Measurements from ENCODE around the gene NEMP1. TPM values are rescaled to one million over a fixed set of nuclear protein-coding genes. Genes with fewer than 3 reads are reported as not detected.

The NEMP1 gene
- total and polyA plus RNA-seq, 10 of the 15 experiments (the other 5 are each of a cell fraction or from before 2014, with no cell fraction given) = 4.0 to 45.9 (median 19.8) TPM

DNA sequence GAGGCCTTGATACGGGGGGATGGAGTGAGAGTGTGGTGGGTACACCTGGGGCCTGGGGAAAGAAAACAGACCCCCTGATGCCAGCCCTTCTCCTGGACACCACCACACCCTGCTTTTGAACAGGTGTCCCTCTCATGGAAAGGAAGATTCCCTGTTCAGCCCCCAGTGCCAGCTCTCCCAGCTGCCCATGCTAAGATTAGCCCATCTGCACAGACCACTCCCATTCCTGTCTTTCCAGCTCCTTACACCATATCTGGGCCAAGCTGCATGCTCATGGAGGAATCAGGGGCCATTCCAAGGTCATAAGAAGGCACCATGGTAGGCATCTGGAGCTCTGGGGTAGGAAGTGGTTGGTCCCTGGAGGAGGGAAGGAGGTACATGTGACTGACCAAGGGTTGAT lies 20.0 kb upstream of the NEMP1 start:
- H4K20me1 ChIP-seq (ENCODE audit: control insufficient read depth, insufficient read depth) = no peaks in the 10 kb centered on the region
- POLR2A ChIA-PET = interaction anchor here (0.8 to 4.4 kb wide), 4 partner anchors 9 to 29 kb away, joined by 3 to 40 read pairs (median 6); partner anchors contain the start of genes NEMP1 and STAT6
- no peak overlapping the region for H3K27ac ChIP-seq (ENCODE audit: control insufficient read depth, insufficient read depth)
- no peaks in the 10 kb centered on the region for H3K9me3 ChIP-seq (replicated peaks; ENCODE audit: control insufficient read depth, insufficient read depth, low read length)
- 100% methylated on average over 1 of the region's 1 CpG for WGBS (ENCODE audit: insufficient coverage, insufficient replicate concordance, low lambda C conversion rate, missing lambda C conversion rate)
- in situ Hi-C loops (cut with MboI) (no loop called here), intact Hi-C loops (cut with micrococcal nuclease; ENCODE audit: unreplicated experiment) (no loop called here)
- peaks cover 20% of the 10 kb centered on the region for H3K4me1 ChIP-seq (ENCODE audit: control insufficient read depth, insufficient read depth, low read length)
- H3K4me2 ChIP-seq (ENCODE audit: control insufficient read depth, insufficient read depth) = no peak overlapping the region
- FAIRE-seq (no peak), DNase-seq (ENCODE audit: low read depth, low spot score) (no peak), ATAC-seq (no peak)
- CTCF ChIA-PET = interaction anchor here (0.8 to 4.2 kb wide), 6 partner anchors 13 to 354 kb away, joined by 3 to 23 read pairs (median 6); partner anchors contain the start of gene STAT6
- H3K4me3 ChIP-seq = no peak overlapping the region
- RAD21 ChIA-PET (ENCODE audit: unreplicated experiment) = interaction anchor here (0.6 to 1.9 kb wide), 5 partner anchors 13 to 144 kb away, joined by 3 to 5 read pairs (median 3); partner anchors contain the start of gene NEMP1
- no peak overlapping the region for H2AFZ ChIP-seq (ENCODE audit: control insufficient read depth, low read depth, low read length)
- no TSS peak for BruUV-seq (replicated peaks)
- H3K9ac ChIP-seq (ENCODE audit: control insufficient read depth, insufficient read depth, low read length) = no peak overlapping the region
- H3K36me3 ChIP-seq (ENCODE audit: control insufficient read depth in 2 of 2, insufficient read depth in 2 of 2, low read length in 1 of 2) = peaks cover 18 to 21% of the 10 kb centered on the region in 2 experiments
- no peaks in the 10 kb centered on the region for H3K27me3 ChIP-seq (replicated peaks in 1 of 2; ENCODE audit: control insufficient read depth in 2 of 2, insufficient read depth in 2 of 2, low read length in 1 of 2)
- H3K79me2 ChIP-seq (ENCODE audit: control insufficient read depth, insufficient read depth, low read length) = peaks cover 2% of the 10 kb centered on the region; the same call in 1 of the 2 replicates
- SMC1A ChIA-PET (ENCODE audit: uncharacterized antibody, unreplicated experiment) = interaction anchor here (1.2 to 10.4 kb wide), 3 partner anchors 11 to 30 kb away, joined by 6 to 120 read pairs (median 9); partner anchors contain the start of genes NEMP1 and STAT6
- TF ChIP-seq KAT2A (conservative IDR thresholded peaks at IDR 0.05; ENCODE audit: control insufficient read depth, low read depth, low read length) = no peak
- TF ChIP-seq TBL1XR1 (IDR thresholded peaks at IDR 0.05; ENCODE audit: low read depth, low read length) = no peak
- TF ChIP-seq REST (IDR thresholded peaks at IDR 0.05; ENCODE audit: low read depth, low read length) = no peak
- TF ChIP-seq CBX3 (IDR thresholded peaks at IDR 0.05; ENCODE audit: borderline replicate concordance, low read depth) = no peak
- TF ChIP-seq SMAD1 (IDR thresholded peaks at IDR 0.05; ENCODE audit: low read depth, partially characterized antibody) = no peak
- TF ChIP-seq SUPT20H (IDR thresholded peaks at IDR 0.05; ENCODE audit: borderline replicate concordance, control insufficient read depth, low read depth, low read length) = no peak
- TF ChIP-seq YBX1 (IDR thresholded peaks at IDR 0.05) = no peak
- no peak for TF ChIP-seq EP300 (IDR thresholded peaks at IDR 0.05; ENCODE audit: borderline replicate concordance in 1 of 2, control insufficient read depth in 1 of 2, low read depth in 2 of 2, low read length in 2 of 2)
- no peak for TF ChIP-seq FOS (IDR thresholded peaks at IDR 0.05; ENCODE audit: borderline replicate concordance, extremely low read depth, insufficient read length)
- no peak for TF ChIP-seq HDAC2 (IDR thresholded peaks at IDR 0.05)
- TF ChIP-seq, protein P1, sequence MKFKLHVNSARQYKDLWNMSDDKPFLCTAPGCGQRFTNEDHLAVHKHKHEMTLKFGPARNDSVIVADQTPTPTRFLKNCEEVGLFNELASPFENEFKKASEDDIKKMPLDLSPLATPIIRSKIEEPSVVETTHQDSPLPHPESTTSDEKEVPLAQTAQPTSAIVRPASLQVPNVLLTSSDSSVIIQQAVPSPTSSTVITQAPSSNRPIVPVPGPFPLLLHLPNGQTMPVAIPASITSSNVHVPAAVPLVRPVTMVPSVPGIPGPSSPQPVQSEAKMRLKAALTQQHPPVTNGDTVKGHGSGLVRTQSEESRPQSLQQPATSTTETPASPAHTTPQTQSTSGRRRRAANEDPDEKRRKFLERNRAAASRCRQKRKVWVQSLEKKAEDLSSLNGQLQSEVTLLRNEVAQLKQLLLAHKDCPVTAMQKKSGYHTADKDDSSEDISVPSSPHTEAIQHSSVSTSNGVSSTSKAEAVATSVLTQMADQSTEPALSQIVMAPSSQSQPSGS (IDR thresholded peaks at IDR 0.05; ENCODE audit: low read length) = no peak
- no peak for TF ChIP-seq BACH1 (IDR thresholded peaks at IDR 0.05; ENCODE audit: borderline replicate concordance)
- no peak for TF ChIP-seq STAT3 (IDR thresholded peaks at IDR 0.05; ENCODE audit: low read depth, low read length)
- TF ChIP-seq PRDM15 (CRISPR knock-in tag; IDR thresholded peaks at IDR 0.05) = no peak
